Lower leg skin (tissue), 4 donors: Measurements from ENCODE around the gene SLC7A10. TPM values are rescaled to one million over a fixed set of nuclear protein-coding genes. Genes with fewer than 3 reads are reported as not detected.
"Not testable (repeated sequence)": the region's sequence is repeated elsewhere in the genome, so short reads cannot be mapped to it uniquely, and the experiment has no call there.

Experiments used
- DNase-seq, 2 donors: peaks; one replicate each; pipeline ENCODE4 v3.0.0-alpha.2; 2019; ENCODE audit warnings: low spot score in 2 of 2
- H3K4me3 ChIP-seq: fragments of 200-600 bp; sonication (generic); 2 replicates; pipeline ENCODE4 v1.5.1; 2017; ENCODE audit warnings: mild to moderate bottlenecking, low read depth; ENCODE audit not compliant: poor library complexity, severe bottlenecking
- CTCF ChIP-seq, 3 donors: fragments of 450-650 bp; IDR thresholded peaks; one replicate each; pipeline ENCODE4 v1.5.1; 2016; ENCODE audit warnings: antibody characterized with exemption in 3 of 3, mild to moderate bottlenecking in 3 of 3, moderate library complexity in 2 of 3
- POLR2A ChIP-seq, 2 donors: fragments of 450-650 bp; IDR thresholded peaks; one replicate each; pipeline ENCODE4 v1.6.1; 2016 to 2017; ENCODE audit warnings: antibody characterized with exemption in 2 of 2, mild to moderate bottlenecking in 1 of 2, moderate library complexity in 1 of 2
- WGBS, 2 donors: methylation state at CpG; one replicate each; pipeline ENCODE4 v1.1.5; 2018; 5-methylcytosine and 5-hydroxymethylcytosine counted together
- intact Hi-C: fragments of 100-400 bp; cut with DNase I; formaldehyde crosslinking; loops from one replicate; pipeline ENCODE4 v1.15.0; 2023; ENCODE audit warnings: low total_unique reads
- total RNA-seq, 4 donors: library from RNA; depleted of rRNA; stranded (reverse); fragments of >200 nt; gene quantifications; one replicate each; pipeline ENCODE4 v1.1.0, GENCODE V29; 2016

The SLC7A10 gene
- total RNA-seq, 4 donors from 2014 or later = 0.62 TPM; not detected in 3

GRCh38 chr19:33191501-33191900, 34.1 kb downstream of the SLC7A10 start:
- no peak for DNase-seq
- WGBS, 2 donors = 87 to 94% methylated on average over 6 of the region's 6 CpGs
- intact Hi-C loops = no loop called here
- no peak overlapping the region for H3K4me3 ChIP-seq
- TF ChIP-seq CTCF (IDR thresholded peaks at IDR 0.05) = no peak
- no peak for TF ChIP-seq POLR2A (IDR thresholded peaks at IDR 0.05)

GRCh38 chr19:33191092-33191491, 34.6 kb downstream of the SLC7A10 start:
- DNase-seq, H3K4me3 ChIP-seq, intact Hi-C loops: not testable (repeated sequence)
- WGBS, 2 donors = 90 to 95% methylated on average over 4 of the region's 4 CpGs

- 0 to 63% methylated on average over 1 of the region's 1 CpG for WGBS, 2 donors
- no peak for DNase-seq
- H3K4me3 ChIP-seq = no peak overlapping the region
- TF ChIP-seq CTCF (IDR thresholded peaks at IDR 0.05) (no peak), POLR2A (IDR thresholded peaks at IDR 0.05) (no peak)
- intact Hi-C loops = no loop called here
Measured at GRCh38 chr19:33189453-33189852, 36.2 kb downstream of the SLC7A10 start.

- no peak for DNase-seq
- no peak for TF ChIP-seq CTCF (IDR thresholded peaks at IDR 0.05)
- no peak for TF ChIP-seq POLR2A (IDR thresholded peaks at IDR 0.05)
- intact Hi-C loops = no loop called here
- 59 to 72% methylated on average over 7 to 8 of the region's 8 CpGs for WGBS, 2 donors
- H3K4me3 ChIP-seq = no peak overlapping the region
Measured at GRCh38 chr19:33187183-33187540, 38.5 kb downstream of the SLC7A10 start.

- DNase-seq = no peak
- intact Hi-C loops = no loop called here
- TF ChIP-seq CTCF (IDR thresholded peaks at IDR 0.05) = no peak
- no peak for TF ChIP-seq POLR2A (IDR thresholded peaks at IDR 0.05)
- H3K4me3 ChIP-seq = no peak overlapping the region
- WGBS, 2 donors = 72 to 76% methylated on average over 11 of the region's 11 CpGs
Measured at GRCh38 chr19:33186431-33187182, 39.0 kb downstream of the SLC7A10 start.

- peak in 1 of 2 donors; percentile 95 for DNase-seq
Measured at GRCh38 chr19:33177417-33177979, 48.2 kb downstream of the SLC7A10 start.

More at GRCh38 chr19:33177417-33177979, 48.2 kb downstream of the SLC7A10 start:
- TF ChIP-seq POLR2A (IDR thresholded peaks at IDR 0.05) = no peak
- no peak for TF ChIP-seq CTCF (IDR thresholded peaks at IDR 0.05)
- intact Hi-C loops = loop anchor here (5.0 kb wide), 1 partner anchor 645 kb away; no protein-coding TSS in a partner anchor
- WGBS, 2 donors = 0% methylated on average over 15 to 22 of the region's 38 CpGs
- peak overlapping the region; percentile 46 for H3K4me3 ChIP-seq
